ENCODE results near the gene STAC3. TPM values are rescaled to one million over a fixed set of nuclear protein-coding genes. Genes with fewer than 3 reads are reported as not detected.

STAC3 gene
- total RNA-seq, 1 donor from 2014 or later = 0.74 TPM

- intact Hi-C loops (cut with DNase I) = loop anchor here (5.0 kb wide), 1 partner anchor 191 kb away; no protein-coding TSS in a partner anchor
- DNase-seq (ENCODE audit: extremely low spot score in 2 of 2) = no peak
- no peak overlapping the region for H3K27ac ChIP-seq
- no peak for TF ChIP-seq CTCF (IDR thresholded peaks at IDR 0.05)
- TF ChIP-seq POLR2AphosphoS5 (IDR thresholded peaks at IDR 0.05; ENCODE audit: insufficient read depth in 1 of 2, low read depth in 1 of 2) = no peak
- no peak for TF ChIP-seq POLR2A (IDR thresholded peaks at IDR 0.05)
- H3K9me3 ChIP-seq = no peaks in the 10 kb centered on the region
- peaks cover 0 to 49% of the 10 kb centered on the region in 2 donors for H3K36me3 ChIP-seq
- no peak overlapping the region for H3K4me3 ChIP-seq
- no peaks in the 10 kb centered on the region for H3K4me1 ChIP-seq
- no peaks in the 10 kb centered on the region for H3K27me3 ChIP-seq
Observed at GRCh38 chr12:57261428-57261865, 10.5 kb upstream of the STAC3 start.

GRCh38 chr12:57260366-57260765 is 9.4 kb upstream of the STAC3 start:
- Histone ChIP-seq H3K27ac (no peak overlapping the region), H3K4me3 (no peak overlapping the region), H3K36me3 (peaks cover 0 to 47% of the 10 kb centered on the region in 2 donors), H3K27me3 (no peaks in the 10 kb centered on the region), H3K9me3 (no peaks in the 10 kb centered on the region), H3K4me1 (no peaks in the 10 kb centered on the region)
- intact Hi-C loops (cut with DNase I) = loop anchor here (5.0 kb wide), 1 partner anchor 192 kb away; no protein-coding TSS in a partner anchor
- no peak for DNase-seq (ENCODE audit: extremely low spot score in 2 of 2)
- TF ChIP-seq CTCF (IDR thresholded peaks at IDR 0.05) (no peak), POLR2A (IDR thresholded peaks at IDR 0.05) (no peak), POLR2AphosphoS5 (IDR thresholded peaks at IDR 0.05; ENCODE audit: insufficient read depth in 1 of 2, low read depth in 1 of 2) (no peak)

GRCh38 chr12:57258977-57259970 is 8.3 kb upstream of the STAC3 start:
- H3K27me3 ChIP-seq = no peaks in the 10 kb centered on the region
- H3K27ac ChIP-seq = no peak overlapping the region
- intact Hi-C loops (cut with DNase I) = loop anchor here (5.0 kb wide), 1 partner anchor 58 kb away; no protein-coding TSS in a partner anchor
- no peak for DNase-seq (ENCODE audit: extremely low spot score in 2 of 2)
- no peaks in the 10 kb centered on the region for H3K9me3 ChIP-seq
- peaks cover 0 to 47% of the 10 kb centered on the region in 2 donors for H3K36me3 ChIP-seq
- H3K4me3 ChIP-seq = no peak overlapping the region
- H3K4me1 ChIP-seq = no peaks in the 10 kb centered on the region
- TF ChIP-seq POLR2AphosphoS5 (IDR thresholded peaks at IDR 0.05; ENCODE audit: insufficient read depth in 1 of 2, low read depth in 1 of 2) (no peak), CTCF (IDR thresholded peaks at IDR 0.05) (no peak), POLR2A (IDR thresholded peaks at IDR 0.05) (no peak)

- H3K36me3 ChIP-seq = peaks cover 0 to 46% of the 10 kb centered on the region in 2 donors
- DNase-seq (ENCODE audit: extremely low spot score in 2 of 2) = no peak
- no peak overlapping the region for H3K4me3 ChIP-seq
- no peak for TF ChIP-seq POLR2A (IDR thresholded peaks at IDR 0.05)
- TF ChIP-seq CTCF (IDR thresholded peaks at IDR 0.05) = no peak
- H3K27me3 ChIP-seq = no peaks in the 10 kb centered on the region
- no peak overlapping the region for H3K27ac ChIP-seq
- no peaks in the 10 kb centered on the region for H3K4me1 ChIP-seq
- intact Hi-C loops (cut with DNase I) = loop anchor here (5.0 kb wide), 1 partner anchor 61 kb away; no protein-coding TSS in a partner anchor
- H3K9me3 ChIP-seq = no peaks in the 10 kb centered on the region
Observed at GRCh38 chr12:57255916-57256315, 4.9 kb upstream of the STAC3 start.
